Stimulated activated CD4-positive, alpha-beta T cell treated with anti-CD3 and anti-CD28 coated beads, Interleukin-2, amount 100 ng/mL, for 4 hours (primary cell): Measurements from ENCODE around the gene TRMT2A.

ENCODE experiments used
- DNase-seq: peaks from one replicate; pipeline ENCODE4 v3.0.0-alpha.2; 2020; ENCODE audit warnings: low read depth

TRMT2A gene

GRCh38 chr22:20106205-20106848 lies 10.7 kb downstream of the TRMT2A start:
- DNase-seq, result no peak

- DNase-seq, result no peak
Observed at GRCh38 chr22:20105456-20106204, 11.4 kb downstream of the TRMT2A start.

DNA sequence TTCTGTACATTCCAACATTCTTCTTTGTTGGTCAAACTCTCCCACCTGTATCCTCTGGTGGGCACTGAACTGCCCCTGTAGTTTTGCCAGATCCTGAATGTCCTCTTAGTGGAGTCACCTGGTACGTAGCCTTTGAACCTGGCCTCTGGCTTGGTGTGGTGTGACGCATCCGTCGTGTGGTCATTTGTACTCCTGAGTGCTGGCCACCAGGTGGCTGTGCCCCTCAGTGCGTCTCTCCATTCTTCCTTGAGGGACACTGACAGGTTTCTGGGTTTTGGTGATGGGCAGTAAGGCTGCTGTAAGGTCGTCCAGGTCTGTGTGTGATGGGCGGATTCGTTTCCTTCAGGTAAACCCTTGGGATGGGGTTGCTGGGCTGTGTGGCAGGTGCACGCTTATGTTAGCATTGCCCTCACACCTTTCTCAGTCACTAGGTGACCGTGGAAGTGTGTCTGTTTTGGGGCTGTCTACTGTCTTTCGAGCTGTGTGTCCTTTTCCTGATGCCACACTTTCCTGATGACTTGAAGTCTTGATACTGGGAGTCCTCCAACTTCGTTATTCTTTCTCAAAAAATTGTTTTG lies 14.7 kb downstream of the TRMT2A start:
- no peak for DNase-seq

GRCh38 chr22:20101638-20102037 lies 15.4 kb downstream of the TRMT2A start:
- DNase-seq, result no peak

DNA sequence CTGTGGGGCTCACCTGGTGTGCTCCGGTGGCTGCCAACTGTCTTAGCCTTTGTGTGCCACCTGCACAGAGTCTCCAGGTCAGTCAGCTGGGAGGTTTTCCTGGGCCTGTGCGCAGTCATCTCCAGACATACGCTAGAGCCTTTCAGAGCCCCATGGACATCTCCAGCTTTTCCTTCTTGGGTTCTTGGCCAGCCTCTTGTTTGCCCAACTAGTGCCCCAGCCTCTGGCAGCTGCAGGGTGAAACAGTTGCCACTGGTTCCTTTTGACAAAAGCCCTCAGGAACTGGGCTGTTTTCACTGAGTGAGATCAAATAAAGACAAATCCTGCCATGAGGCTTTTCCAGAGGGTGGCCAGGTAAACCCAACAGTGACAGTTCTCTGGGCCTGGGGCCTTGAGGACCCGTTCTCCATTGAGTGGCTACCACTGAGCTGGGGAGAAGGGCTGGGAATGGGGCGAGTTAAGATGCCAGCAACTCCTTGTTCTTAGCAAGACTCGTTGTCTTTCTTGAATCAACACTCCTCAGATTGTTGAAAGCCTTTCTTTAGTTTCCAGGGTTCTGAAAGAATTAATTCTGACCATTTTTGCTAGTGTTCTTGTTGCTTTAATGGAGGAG lies 17.8 kb downstream of the TRMT2A start:
- no peak for DNase-seq

DNA sequence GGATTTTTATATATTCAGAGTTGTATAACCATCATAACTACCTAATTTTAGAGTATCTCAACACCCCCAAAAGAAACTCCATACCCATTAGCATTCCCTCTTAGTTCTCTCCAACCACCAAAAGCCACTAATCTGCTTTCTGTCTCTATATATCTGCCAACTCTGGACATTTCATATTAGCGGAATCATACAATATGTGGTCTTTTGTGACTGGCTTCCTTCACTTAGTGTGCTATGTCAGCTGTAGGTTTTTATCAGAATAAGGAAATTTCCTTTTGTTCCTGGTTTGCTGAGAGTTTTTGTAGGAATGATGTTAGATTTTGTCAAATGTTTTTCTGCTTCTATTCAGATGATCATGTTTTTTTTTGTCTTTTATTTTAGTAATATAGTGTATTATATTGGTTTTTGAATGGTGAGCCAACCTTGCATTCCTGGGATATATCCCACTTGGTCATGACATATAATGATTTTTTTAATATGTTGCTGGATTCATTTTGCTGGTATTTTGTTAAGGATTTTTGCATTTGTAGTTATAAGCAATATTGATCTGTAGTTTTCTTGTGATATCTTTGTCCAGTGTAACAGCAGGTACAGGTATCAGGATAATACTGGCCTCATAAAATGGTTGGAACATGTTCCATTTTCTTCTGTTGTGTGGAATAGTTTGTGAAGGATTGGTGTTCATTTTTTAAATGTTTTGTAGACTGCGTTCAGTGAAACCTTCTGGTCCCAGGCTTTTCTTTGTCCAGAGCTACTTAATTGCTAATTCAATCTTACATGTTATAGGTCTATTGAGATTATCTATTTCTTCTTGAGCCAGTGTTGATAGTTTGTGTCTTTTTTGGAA lies 20.2 kb downstream of the TRMT2A start:
- DNase-seq, result no peak

DNA sequence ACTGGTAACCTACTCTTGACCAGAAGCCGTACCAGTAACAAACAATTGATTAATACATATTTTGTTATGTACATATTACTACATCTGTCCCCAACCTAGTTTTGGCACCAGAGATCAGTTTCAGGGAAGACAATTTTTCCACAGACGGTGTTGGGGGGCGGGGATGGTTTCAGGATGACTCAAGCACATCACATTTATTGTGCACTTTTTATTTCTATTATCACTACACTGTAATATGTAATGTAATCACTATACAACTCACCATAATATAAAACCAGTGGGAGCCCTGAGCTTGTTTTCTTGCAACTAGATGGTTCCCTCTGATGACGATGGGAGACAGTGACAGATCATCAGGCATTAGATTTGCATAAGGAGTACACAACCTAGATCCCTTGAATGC lies 21.5 kb downstream of the TRMT2A start:
- DNase-seq, result no peak

DNA sequence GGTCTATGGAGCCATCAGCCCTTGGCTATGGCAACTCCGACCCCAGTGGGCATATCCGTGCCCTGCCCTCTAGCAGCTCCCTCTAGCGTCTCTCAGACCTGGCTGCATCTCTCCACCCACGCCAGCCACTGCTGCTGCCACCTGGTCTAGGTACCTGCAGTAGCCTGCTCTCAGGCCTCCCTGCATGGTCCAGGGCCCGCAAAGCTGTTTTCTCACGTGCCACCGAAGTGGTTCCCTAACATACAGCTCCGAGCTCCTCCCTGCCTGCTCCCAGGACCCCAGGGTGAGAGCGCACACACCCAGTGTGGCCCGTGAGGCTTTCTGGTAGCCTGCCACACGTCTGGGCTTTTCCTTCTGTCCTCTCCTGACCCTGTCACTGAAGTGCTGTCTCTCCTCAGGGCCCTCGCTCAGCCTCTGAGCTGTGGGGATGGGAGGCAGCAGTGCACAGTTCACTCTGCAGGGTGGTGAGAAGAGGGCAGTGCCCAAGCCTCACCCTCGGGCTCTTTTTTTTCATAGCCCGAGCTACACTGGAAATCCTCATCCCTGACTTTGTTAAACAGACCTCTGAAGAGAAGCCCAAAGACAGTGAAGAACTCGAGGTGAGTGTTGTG lies 22.7 kb downstream of the TRMT2A start:
- DNase-seq, result no peak

DNA sequence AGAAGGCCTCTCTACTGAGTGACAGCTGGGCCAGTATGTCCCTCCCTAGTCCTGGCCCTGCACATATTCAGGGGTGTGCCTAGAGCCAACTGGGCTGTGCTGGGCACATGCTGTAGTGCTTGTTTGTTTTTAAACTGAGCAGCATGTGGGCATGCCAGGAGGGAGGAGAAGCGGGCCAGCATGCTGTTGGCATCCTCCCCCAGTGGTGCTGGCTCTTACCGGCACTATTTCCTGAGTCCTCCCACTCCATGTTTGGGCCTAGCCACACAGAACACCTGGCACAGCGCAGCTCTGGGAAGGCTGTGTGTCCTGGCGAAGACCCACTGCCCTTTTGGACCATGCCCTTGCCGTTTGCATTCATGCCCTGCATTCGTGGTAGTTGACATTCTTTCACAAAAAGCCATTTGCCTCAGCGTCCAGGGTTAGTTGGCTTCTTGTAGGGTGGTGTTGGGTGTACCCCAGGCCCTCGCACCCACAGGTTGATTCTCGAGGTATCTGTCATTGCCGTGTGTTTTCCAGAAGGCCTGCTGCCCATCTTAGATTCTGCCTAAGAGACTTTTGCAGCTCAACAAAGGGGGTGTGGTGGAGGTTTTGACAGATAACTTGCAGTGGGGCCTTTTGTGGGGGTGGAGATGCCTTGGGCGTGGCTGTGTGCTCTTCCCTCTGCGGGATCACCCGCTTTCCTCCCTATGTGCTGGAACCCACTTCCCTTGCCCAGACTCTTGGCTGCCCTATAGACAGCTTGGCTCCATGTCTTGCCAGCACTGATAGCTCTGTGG lies 23.4 kb downstream of the TRMT2A start:
- DNase-seq, result no peak

- no peak for DNase-seq
Observed at GRCh38 chr22:20092477-20092854, 24.6 kb downstream of the TRMT2A start.

DNA sequence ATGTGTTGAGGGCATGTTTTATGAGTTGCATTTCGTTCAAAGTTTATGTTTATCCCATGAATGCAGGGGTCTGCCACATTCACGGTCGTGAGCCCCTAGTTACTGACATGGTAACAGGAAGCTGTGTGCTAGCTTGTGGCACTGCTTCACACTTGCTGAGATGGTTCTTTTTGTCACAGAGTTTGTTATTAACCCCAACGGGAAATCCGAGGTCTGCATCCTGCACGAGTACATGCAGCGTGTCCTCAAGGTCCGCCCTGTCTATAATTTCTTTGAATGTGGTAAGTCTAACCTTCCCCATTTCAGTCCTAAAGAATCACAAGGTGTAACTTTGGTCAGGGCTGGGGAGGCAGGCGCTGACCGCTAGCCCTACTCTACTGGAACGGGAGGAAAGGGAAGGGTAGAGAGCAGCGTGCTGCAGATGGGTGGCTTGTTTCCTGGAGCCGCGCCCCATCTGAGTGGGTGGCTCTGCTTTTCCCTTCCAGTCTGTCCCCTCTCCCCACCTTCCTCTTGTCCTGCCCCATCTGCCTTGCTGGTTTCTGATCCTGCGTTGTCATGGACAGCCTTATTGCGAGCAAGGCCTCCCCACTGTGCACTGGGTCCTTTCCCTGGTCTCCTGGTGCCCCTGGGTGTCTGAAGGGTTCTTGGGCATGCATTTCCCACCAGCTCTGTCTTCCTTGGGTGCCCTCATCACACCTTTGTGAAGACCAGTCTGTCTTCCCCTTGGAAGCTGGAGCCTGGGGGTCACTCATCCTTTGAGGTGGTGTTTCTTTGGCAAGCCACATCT lies 25.1 kb downstream of the TRMT2A start:
- DNase-seq, result no peak

GRCh38 chr22:20090730-20091240 lies 26.2 kb downstream of the TRMT2A start:
- DNase-seq, result no peak

DNA sequence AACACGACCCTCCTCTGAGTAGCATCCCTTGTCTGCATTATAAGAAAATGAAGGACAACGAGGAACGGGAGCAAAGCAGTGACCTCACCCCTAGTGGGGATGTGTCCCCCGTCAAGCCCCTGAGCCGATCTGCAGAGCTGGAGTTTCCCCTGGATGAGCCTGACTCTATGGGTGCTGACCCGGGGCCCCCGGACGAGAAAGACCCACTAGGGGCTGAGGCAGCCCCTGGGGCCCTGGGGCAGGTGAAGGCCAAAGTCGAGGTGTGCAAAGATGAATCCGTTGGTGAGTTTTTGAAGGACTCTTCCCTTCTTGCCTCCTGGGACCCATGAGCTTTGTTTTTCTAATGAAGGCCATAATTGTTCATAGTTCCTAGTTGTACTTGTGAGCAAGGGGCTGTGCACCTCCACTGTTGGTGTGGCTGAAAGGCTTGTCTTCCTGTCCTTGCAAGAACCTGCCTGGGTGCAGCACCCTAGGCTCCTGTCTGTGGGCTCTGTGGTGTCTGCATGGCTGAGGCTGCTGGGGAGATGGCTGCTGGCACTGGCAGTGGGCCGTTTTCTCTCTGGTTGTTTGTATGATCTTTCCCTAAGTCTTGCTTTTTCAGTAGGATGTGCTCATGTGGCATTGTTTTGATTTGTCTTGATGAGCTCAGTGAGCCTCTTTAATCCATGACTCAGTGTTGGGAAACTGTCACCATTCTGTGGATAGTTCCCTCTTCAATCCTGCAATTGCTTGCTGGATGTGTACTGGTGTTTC lies 26.9 kb downstream of the TRMT2A start:
- DNase-seq, result no peak

GRCh38 chr22:20089226-20089976 lies 27.6 kb downstream of the TRMT2A start:
- no peak for DNase-seq

- DNase-seq, result no peak
Observed at GRCh38 chr22:20088263-20088648, 28.8 kb downstream of the TRMT2A start.

DNA sequence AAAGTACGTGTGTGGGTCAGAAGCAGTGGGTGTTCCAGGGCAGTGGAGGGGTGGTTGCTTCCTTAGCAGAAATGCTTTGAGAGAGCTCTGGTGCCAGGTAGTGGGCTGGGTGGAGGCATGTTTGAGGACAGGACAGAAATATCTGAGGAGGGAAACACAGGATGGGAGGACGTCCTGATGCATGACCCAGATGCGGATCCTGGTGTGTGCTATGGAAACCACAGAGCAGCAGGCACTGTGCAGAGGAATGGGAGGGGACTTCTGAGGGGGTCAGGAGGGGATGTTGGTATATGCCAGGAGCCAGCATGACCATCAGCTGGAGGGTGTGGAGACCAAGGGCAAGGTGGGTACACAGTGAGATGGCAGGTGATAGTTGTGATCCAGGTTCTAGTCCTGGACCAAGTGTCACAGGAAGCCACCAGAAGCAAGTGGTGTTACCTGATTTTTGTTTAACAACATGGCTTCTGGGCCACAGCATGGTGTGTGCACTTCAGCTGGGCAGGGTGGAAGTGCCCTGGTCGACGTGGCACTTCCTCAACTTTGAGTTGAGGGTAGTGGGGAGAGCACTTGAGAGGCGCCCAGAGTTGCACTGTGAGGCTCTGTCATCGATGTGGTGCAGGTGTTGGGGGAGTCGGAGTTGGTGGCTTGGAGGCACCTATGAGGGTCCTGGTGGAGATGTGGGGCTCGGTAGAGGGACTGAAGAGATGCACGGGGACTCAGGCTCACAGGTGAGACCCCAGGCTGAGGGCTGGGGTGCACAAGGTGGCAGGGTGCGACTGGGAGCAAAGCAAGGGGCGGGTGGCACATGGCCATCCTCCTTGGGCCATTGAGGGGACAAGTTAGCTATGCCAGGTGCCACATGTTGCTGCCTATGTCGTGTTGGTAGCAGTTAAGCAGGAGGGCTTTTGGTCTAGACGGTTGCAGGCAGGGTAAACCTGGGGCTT lies 29.4 kb downstream of the TRMT2A start:
- no peak for DNase-seq

DNA sequence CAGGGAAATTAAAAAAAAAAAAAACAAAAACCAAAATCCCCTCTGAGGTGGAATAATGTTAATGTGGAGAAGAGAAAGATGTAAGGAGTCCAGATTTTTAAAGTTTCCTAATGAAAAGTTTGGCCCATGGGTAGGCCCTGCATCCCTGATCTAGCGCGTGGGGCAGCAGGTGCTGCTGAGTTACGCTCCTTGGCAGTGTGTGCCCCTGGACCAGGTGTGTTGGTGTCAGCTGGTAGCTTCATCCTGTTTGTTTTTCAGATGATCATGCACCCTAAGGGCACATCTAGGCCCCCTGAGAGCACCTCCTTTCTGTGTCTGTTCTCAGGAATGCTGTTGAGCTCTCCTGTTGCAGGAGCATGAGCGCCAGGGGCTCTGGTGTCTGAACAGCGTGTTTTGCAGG lies 30.3 kb downstream of the TRMT2A start:
- DNase-seq, result no peak
